ENCODE results near the gene TMEM269.
A peak's percentile ranks its signal among the peaks of the same experiment; 100 is the strongest.

The TMEM269 gene

DNA sequence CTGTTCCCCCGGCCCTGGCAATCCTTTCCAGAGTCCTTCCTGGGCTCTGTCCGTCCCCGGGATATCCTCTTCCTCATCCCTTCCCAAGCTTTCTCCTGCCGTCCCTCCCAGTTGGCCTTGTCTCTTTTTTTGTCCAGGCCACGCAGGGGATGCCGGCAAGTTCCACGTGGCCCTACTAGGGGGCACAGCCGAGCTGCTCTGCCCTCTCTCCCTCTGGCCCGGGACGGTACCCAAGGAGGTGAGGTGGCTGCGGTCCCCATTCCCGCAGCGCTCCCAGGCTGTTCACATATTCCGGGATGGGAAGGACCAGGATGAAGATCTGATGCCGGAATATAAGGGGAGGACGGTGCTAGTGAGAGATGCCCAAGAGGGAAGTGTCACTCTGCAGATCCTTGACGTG lies 45.8 kb downstream of the TMEM269 start:
- no peaks in the 10 kb centered on the region for H3K27me3 ChIP-seq (ENCODE audit: insufficient read depth, poor library complexity, severe bottlenecking)

DNA sequence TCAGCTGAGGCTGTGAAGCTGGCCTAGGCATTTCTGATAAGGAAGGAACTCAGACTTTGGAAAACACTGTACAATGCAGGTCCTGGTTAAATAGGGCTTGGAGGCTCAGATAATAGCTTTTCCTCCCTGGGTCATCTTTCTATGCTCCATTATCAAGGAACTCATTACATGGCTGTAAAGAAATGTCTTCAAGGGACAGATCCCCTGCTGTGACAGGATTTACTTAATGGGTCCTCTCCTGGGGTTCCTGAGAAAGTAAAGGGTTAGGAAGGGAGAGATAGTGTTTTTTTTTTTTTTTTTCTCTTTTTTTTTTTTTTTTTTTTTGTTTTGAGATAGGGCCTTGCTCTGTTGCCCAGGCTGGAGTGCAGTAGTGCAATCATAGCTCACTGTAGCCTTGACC lies 46.5 kb downstream of the TMEM269 start:
- TF ChIP-seq, protein P1, sequence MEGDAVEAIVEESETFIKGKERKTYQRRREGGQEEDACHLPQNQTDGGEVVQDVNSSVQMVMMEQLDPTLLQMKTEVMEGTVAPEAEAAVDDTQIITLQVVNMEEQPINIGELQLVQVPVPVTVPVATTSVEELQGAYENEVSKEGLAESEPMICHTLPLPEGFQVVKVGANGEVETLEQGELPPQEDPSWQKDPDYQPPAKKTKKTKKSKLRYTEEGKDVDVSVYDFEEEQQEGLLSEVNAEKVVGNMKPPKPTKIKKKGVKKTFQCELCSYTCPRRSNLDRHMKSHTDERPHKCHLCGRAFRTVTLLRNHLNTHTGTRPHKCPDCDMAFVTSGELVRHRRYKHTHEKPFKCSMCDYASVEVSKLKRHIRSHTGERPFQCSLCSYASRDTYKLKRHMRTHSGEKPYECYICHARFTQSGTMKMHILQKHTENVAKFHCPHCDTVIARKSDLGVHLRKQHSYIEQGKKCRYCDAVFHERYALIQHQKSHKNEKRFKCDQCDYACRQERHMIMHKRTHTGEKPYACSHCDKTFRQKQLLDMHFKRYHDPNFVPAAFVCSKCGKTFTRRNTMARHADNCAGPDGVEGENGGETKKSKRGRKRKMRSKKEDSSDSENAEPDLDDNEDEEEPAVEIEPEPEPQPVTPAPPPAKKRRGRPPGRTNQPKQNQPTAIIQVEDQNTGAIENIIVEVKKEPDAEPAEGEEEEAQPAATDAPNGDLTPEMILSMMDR (IDR thresholded peaks at IDR 0.05; ENCODE audit: insufficient read depth, low read length): no peak
- TF ChIP-seq POLR2AphosphoS5 (IDR thresholded peaks at IDR 0.05; ENCODE audit: low read depth): no peak
- no peak for TF ChIP-seq GABPA (IDR thresholded peaks at IDR 0.05; ENCODE audit: low read depth)
- TF ChIP-seq SPI1 (IDR thresholded peaks at IDR 0.05; ENCODE audit: borderline replicate concordance, low read depth): no peak
- no peak for DNase-seq (ENCODE audit: low read depth in 1 of 2, low spot score in 1 of 2)
- H3K27me3 ChIP-seq (ENCODE audit: insufficient read depth, poor library complexity, severe bottlenecking): no peaks in the 10 kb centered on the region
- no peak overlapping the region for H3K4me3 ChIP-seq (replicated peaks; ENCODE audit: insufficient read depth, low read length)
- no peak overlapping the region for H3K27ac ChIP-seq (replicated peaks)

More for the DNA sequence above, 45.8 kb downstream of the TMEM269 start:
- Histone ChIP-seq H3K27ac (replicated peaks) (no peak overlapping the region), H3K4me3 (replicated peaks; ENCODE audit: insufficient read depth, low read length) (no peak overlapping the region)
- TF ChIP-seq SPI1 (IDR thresholded peaks at IDR 0.05; ENCODE audit: borderline replicate concordance, low read depth) (no peak), POLR2AphosphoS5 (IDR thresholded peaks at IDR 0.05; ENCODE audit: low read depth) (no peak), GABPA (IDR thresholded peaks at IDR 0.05; ENCODE audit: low read depth) (no peak)
- TF ChIP-seq, protein P2, sequence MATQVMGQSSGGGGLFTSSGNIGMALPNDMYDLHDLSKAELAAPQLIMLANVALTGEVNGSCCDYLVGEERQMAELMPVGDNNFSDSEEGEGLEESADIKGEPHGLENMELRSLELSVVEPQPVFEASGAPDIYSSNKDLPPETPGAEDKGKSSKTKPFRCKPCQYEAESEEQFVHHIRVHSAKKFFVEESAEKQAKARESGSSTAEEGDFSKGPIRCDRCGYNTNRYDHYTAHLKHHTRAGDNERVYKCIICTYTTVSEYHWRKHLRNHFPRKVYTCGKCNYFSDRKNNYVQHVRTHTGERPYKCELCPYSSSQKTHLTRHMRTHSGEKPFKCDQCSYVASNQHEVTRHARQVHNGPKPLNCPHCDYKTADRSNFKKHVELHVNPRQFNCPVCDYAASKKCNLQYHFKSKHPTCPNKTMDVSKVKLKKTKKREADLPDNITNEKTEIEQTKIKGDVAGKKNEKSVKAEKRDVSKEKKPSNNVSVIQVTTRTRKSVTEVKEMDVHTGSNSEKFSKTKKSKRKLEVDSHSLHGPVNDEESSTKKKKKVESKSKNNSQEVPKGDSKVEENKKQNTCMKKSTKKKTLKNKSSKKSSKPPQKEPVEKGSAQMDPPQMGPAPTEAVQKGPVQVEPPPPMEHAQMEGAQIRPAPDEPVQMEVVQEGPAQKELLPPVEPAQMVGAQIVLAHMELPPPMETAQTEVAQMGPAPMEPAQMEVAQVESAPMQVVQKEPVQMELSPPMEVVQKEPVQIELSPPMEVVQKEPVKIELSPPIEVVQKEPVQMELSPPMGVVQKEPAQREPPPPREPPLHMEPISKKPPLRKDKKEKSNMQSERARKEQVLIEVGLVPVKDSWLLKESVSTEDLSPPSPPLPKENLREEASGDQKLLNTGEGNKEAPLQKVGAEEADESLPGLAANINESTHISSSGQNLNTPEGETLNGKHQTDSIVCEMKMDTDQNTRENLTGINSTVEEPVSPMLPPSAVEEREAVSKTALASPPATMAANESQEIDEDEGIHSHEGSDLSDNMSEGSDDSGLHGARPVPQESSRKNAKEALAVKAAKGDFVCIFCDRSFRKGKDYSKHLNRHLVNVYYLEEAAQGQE (IDR thresholded peaks at IDR 0.05; ENCODE audit: insufficient replicate concordance, low read depth): no peak
- TF ChIP-seq, protein P1 (IDR thresholded peaks at IDR 0.05; ENCODE audit: insufficient read depth, low read length): no peak
- DNase-seq (ENCODE audit: low read depth in 1 of 2, low spot score in 1 of 2): no peak

DNA sequence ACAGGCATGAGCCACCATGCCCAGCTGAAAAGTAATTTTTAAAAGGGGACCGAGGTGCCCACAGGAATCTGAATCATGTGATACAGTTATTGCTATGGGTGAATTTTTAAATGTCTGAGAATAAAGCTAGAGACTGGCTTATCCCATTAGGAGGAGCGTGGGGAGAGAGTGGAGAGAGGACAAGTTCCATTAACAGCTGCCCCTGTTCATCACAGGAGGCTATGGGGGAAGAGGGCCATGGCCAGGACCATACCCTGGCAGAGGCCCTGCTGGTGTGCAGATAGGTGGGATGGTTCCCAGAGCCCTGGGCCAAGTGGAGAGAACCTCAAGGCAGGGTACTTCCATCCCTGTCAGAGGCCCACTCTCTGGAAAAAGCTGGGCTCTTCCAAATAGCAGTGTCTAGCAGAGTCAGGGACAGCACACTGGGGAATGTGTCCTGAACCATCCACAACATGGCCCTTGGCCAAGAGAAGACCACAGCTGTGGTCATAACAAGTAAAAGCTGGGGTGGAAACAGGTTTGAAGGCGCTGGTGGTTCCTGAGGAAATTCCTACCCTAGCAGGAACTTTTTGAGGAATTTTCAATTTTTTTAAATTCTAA lies 48.0 kb downstream of the TMEM269 start:
- DNase-seq (ENCODE audit: low read depth in 1 of 2, low spot score in 1 of 2): no peak
- H3K4me3 ChIP-seq (replicated peaks; ENCODE audit: insufficient read depth, low read length): no peak overlapping the region
- no peak overlapping the region for H3K27ac ChIP-seq (replicated peaks)
- no peaks in the 10 kb centered on the region for H3K27me3 ChIP-seq (ENCODE audit: insufficient read depth, poor library complexity, severe bottlenecking)
- TF ChIP-seq, protein P1 (IDR thresholded peaks at IDR 0.05; ENCODE audit: insufficient read depth, low read length): no peak
- no peak for TF ChIP-seq GABPA (IDR thresholded peaks at IDR 0.05; ENCODE audit: low read depth)
- no peak for TF ChIP-seq SPI1 (IDR thresholded peaks at IDR 0.05; ENCODE audit: borderline replicate concordance, low read depth)
- TF ChIP-seq, protein P2 (IDR thresholded peaks at IDR 0.05; ENCODE audit: insufficient replicate concordance, low read depth): no peak
- TF ChIP-seq POLR2AphosphoS5 (IDR thresholded peaks at IDR 0.05; ENCODE audit: low read depth): no peak

DNA sequence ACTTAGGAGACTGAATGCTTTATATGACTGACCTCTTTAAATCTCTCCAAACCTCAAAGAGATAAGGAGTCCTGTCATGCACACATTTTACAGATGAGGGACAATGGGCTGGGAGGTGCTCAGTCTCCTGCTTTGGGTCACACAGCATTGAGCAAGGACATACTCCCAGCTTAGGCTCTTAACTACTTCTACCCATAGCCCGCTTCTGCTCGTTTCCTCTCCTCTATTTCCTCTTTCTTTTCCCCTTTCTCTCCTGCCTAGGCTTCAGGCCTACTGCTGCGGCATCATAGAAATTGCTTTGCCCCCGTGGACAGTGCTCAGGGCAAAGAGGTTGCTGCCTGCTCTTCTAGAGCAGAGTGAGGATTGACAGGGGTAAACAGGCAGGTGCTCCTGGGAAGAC lies 49.2 kb downstream of the TMEM269 start:
- Histone ChIP-seq H3K4me3 (replicated peaks; ENCODE audit: insufficient read depth, low read length) (no peak overlapping the region), H3K27me3 (ENCODE audit: insufficient read depth, poor library complexity, severe bottlenecking) (no peaks in the 10 kb centered on the region), H3K27ac (replicated peaks) (no peak overlapping the region)
- peak in 1 of 2 experiments; percentile 66 for DNase-seq (ENCODE audit: low read depth in 1 of 2, low spot score in 1 of 2)
- TF ChIP-seq, protein P1 (IDR thresholded peaks at IDR 0.05; ENCODE audit: insufficient read depth, low read length): no peak
- no peak for TF ChIP-seq POLR2AphosphoS5 (IDR thresholded peaks at IDR 0.05; ENCODE audit: low read depth)
- no peak for TF ChIP-seq GABPA (IDR thresholded peaks at IDR 0.05; ENCODE audit: low read depth)
- TF ChIP-seq, protein P2 (IDR thresholded peaks at IDR 0.05; ENCODE audit: insufficient replicate concordance, low read depth): no peak
- peak; percentile 52; the same call in 1 of the 2 replicates for TF ChIP-seq SPI1 (IDR thresholded peaks at IDR 0.05; ENCODE audit: borderline replicate concordance, low read depth)
